Measurements from ENCODE around the gene RADIL. TPM values are rescaled to one million over a fixed set of nuclear protein-coding genes. Genes with fewer than 3 reads are reported as not detected.

RADIL gene
- total and polyA plus RNA-seq, 3 experiments from 2014 or later, result 0.04 to 0.20 TPM; not detected in 1

DNA sequence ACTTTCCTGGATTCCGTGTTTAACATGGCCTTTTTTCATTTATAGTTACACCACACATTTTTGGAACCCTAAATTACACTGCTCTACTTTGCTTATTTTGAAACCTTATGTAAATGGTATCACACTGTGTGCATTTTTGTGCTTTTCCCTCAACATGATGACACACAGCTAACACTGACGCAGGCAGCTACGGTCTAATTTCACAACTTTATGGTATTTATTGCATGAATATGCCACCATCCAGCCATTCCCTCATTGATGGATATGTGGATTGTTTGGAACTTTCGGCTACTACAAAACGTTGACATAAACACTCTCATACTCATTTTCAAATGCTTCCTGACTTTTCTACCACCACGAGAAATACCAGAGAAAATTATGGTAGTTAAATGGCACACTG is 28.6 kb downstream of the RADIL start:
- ChIA-PET POLR2A (no interaction called here), CTCF (no interaction called here)
- Mint-ChIP-seq H3K27me3 (peaks cover 0 to 26% of the 10 kb centered on the region in 2 donors), H3K36me3 (no peaks in the 10 kb centered on the region), H3K9me3 (peaks cover 0 to 5% (median 0%) of the 10 kb centered on the region in 5 donors), H3K4me3 (no peak overlapping the region), H3K27ac (no peak overlapping the region), H3K4me1 (no peaks in the 10 kb centered on the region)
- no peaks in the 10 kb centered on the region for H3K9me3 ChIP-seq (ENCODE audit: low read length)
- no peak for DNase-seq
- H3K27ac ChIP-seq (ENCODE audit: low read depth, low read length), result no peak overlapping the region
- H3K27me3 ChIP-seq (ENCODE audit: insufficient read depth, low read length, poor library complexity, severe bottlenecking), result no peaks in the 10 kb centered on the region
- H3K4me1 ChIP-seq (ENCODE audit: insufficient read depth, low read length), result no peaks in the 10 kb centered on the region
- no peak overlapping the region for H3K4me3 ChIP-seq (ENCODE audit: low read length)
- no peaks in the 10 kb centered on the region for H3K36me3 ChIP-seq (ENCODE audit: insufficient read depth, low read length)

DNA sequence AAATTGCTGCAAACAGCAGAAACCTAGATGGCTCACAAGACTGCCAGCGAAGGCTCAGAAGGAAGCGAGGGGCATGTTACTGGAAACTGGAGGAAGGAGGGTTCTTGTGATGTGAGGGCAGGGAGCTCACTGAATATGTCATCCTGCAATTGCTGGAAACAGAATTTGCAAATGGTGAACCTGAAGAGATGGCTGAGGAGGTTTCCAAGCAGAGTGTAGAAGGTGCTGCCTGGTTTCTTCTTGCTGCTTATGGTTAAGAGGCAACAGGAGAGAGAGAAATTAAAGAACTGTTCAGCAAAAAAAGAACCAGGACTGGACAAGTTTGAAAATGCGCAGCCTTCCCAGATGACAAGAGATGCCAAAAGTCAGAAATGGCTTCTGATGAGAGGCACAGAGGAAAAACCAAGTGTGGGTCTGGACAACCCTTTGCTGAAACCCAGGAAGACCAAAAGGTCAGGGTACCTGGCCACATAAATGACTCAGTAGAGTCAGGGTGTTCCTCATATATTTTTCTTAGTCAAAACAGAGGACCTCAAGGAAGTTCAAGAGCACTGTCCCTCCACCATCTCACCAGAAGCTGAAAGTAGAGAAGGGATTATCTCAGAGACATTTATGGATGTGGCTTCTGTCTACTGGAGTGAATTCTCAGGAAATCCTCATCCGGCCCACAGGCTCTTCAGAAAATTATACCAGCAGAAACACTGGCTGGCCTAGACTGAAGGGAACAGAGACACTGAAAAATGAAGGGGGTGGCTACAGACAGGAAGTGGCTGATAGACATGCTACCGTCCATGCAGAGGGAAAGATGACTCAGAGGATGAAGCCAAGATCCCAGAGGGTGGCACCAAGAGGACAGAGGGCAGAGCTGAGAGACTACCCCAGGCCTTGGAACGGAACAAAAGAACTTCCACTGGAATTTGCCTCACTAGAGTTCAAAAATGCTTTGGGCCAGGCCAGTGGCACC is 31.8 kb downstream of the RADIL start:
- Mint-ChIP-seq H3K27me3 (peaks cover 2 to 14% of the 10 kb centered on the region in 2 donors), H3K9me3 (peaks cover 0 to 5% (median 0%) of the 10 kb centered on the region in 5 donors), H3K36me3 (no peaks in the 10 kb centered on the region), H3K4me1 (no peaks in the 10 kb centered on the region), H3K27ac (peak overlapping the region in 1 of 8 donors; percentile 34), H3K4me3 (no peak overlapping the region)
- CTCF ChIA-PET, result no interaction called here
- Histone ChIP-seq H3K36me3 (ENCODE audit: insufficient read depth, low read length) (no peaks in the 10 kb centered on the region), H3K4me1 (ENCODE audit: insufficient read depth, low read length) (no peaks in the 10 kb centered on the region), H3K4me3 (ENCODE audit: low read length) (no peak overlapping the region), H3K27me3 (ENCODE audit: insufficient read depth, low read length, poor library complexity, severe bottlenecking) (no peaks in the 10 kb centered on the region), H3K27ac (ENCODE audit: low read depth, low read length) (no peak overlapping the region), H3K9me3 (ENCODE audit: low read length) (no peaks in the 10 kb centered on the region)
- POLR2A ChIA-PET, result no interaction called here
- DNase-seq, result no peak

DNA sequence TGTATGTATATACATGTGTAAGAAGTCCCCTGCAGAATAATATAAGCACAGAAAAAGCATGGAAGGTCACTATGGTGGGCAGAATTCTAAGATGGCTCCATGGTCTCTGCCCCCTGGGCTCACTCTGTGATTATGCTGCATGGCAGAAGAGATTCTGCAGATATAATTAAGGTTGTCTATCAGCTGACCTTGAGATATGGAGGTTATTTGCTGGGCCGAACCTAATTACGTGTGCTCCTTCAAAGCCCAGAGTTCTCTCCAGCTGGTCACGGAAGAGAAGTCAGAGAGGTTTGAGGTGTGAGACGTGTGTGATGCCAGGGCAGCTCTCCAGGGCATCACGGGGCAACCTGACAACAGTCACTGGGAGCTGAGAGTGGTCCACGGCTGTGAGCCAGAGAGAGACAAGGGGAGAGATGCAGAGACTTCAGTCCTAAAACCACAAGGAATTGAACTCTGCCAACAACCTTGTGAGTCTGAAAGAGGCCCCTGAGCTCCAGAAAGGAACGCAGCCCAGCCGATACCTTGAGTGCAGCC is 33.2 kb downstream of the RADIL start:
- peaks cover 0 to 3% (median 0%) of the 10 kb centered on the region in 3 donors for H3K4me1 Mint-ChIP-seq
- no peak overlapping the region for H3K4me3 Mint-ChIP-seq
- no peak overlapping the region for H3K27ac ChIP-seq (ENCODE audit: low read depth, low read length)
- no peaks in the 10 kb centered on the region for H3K36me3 ChIP-seq (ENCODE audit: insufficient read depth, low read length)
- no peak overlapping the region for H3K4me3 ChIP-seq (ENCODE audit: low read length)
- DNase-seq, result no peak
- peaks cover 0 to 5% (median 0%) of the 10 kb centered on the region in 5 donors for H3K9me3 Mint-ChIP-seq
- CTCF ChIA-PET, result interaction anchor here (1.5 kb wide), 1 partner anchor 236 kb away, joined by 5 read pairs; no protein-coding TSS in a partner anchor
- H3K27me3 ChIP-seq (ENCODE audit: insufficient read depth, low read length, poor library complexity, severe bottlenecking), result no peaks in the 10 kb centered on the region
- no peak overlapping the region for H3K27ac Mint-ChIP-seq
- peaks cover 6 to 14% of the 10 kb centered on the region in 2 donors for H3K27me3 Mint-ChIP-seq
- no peaks in the 10 kb centered on the region for H3K4me1 ChIP-seq (ENCODE audit: insufficient read depth, low read length)
- POLR2A ChIA-PET, result no interaction called here
- no peaks in the 10 kb centered on the region for H3K9me3 ChIP-seq (ENCODE audit: low read length)
- no peaks in the 10 kb centered on the region for H3K36me3 Mint-ChIP-seq

DNA sequence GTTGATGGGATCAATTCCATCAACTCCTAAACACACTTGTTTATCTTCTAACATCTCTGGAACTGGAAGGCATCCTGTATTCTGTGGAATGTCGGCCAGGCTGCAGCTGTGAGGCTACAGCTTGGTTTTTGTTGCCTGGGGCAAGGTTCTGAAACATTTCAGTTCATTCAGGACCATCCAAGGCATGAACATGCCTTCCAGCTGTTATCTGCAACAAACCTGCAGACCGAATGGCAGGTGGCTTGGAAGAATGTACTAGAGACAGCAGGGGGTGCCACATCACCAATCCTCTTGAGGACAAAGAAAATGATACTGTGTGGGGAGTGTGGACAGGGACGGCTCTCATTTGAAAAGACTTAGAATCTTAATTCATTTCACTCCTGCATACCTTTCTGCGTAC is 34.1 kb downstream of the RADIL start:
- DNase-seq, result peak in 1 of 5 donors; percentile 24
- H3K27ac Mint-ChIP-seq, result no peak overlapping the region
- CTCF ChIA-PET, result interaction anchor here (1.5 kb wide), 1 partner anchor 237 kb away, joined by 5 read pairs; no protein-coding TSS in a partner anchor

DNA sequence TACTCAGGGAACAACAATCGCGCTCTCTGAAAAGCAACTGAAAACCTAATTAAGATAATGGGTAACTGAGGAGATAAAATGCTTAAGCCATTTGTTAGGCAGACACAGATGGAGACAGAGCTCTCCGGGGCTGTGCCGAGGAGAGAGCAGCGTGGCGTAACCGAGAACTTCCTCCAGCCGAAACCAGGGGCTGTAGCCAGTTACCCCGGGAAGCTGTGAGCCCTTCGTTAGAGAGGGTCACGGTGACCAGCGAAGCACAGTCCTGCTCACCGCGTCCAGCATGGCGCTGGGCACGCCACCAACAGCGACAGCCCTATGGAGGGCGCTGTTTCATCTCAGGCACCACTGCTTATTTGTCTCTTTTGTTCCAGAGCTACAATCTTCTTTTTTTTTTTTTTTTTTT is 37.8 kb downstream of the RADIL start:
- DNase-seq, result no peak
- Histone ChIP-seq H3K4me1 (ENCODE audit: insufficient read depth, low read length) (no peaks in the 10 kb centered on the region), H3K27me3 (ENCODE audit: insufficient read depth, low read length, poor library complexity, severe bottlenecking) (no peaks in the 10 kb centered on the region), H3K36me3 (ENCODE audit: insufficient read depth, low read length) (no peaks in the 10 kb centered on the region), H3K9me3 (ENCODE audit: low read length) (no peaks in the 10 kb centered on the region), H3K4me3 (ENCODE audit: low read length) (no peak overlapping the region), H3K27ac (ENCODE audit: low read depth, low read length) (no peak overlapping the region)
- Mint-ChIP-seq H3K4me1 (peaks cover 0 to 3% (median 0%) of the 10 kb centered on the region in 3 donors), H3K9me3 (no peaks in the 10 kb centered on the region), H3K27me3 (peaks cover 10 to 28% of the 10 kb centered on the region in 2 donors), H3K4me3 (no peak overlapping the region), H3K27ac (no peak overlapping the region), H3K36me3 (no peaks in the 10 kb centered on the region)
- ChIA-PET CTCF (no interaction called here), POLR2A (no interaction called here)

More for the DNA sequence above, 34.1 kb downstream of the RADIL start:
- peaks cover 0 to 3% (median 0%) of the 10 kb centered on the region in 3 donors for H3K4me1 Mint-ChIP-seq
- Histone ChIP-seq H3K9me3 (ENCODE audit: low read length) (no peaks in the 10 kb centered on the region), H3K36me3 (ENCODE audit: insufficient read depth, low read length) (no peaks in the 10 kb centered on the region), H3K4me3 (ENCODE audit: low read length) (no peak overlapping the region), H3K4me1 (ENCODE audit: insufficient read depth, low read length) (no peaks in the 10 kb centered on the region), H3K27ac (ENCODE audit: low read depth, low read length) (no peak overlapping the region), H3K27me3 (ENCODE audit: insufficient read depth, low read length, poor library complexity, severe bottlenecking) (no peaks in the 10 kb centered on the region)
- peaks cover 8 to 17% of the 10 kb centered on the region in 2 donors for H3K27me3 Mint-ChIP-seq
- POLR2A ChIA-PET, result no interaction called here
- H3K36me3 Mint-ChIP-seq, result no peaks in the 10 kb centered on the region
- H3K9me3 Mint-ChIP-seq, result peaks cover 0 to 5% (median 0%) of the 10 kb centered on the region in 5 donors
- H3K4me3 Mint-ChIP-seq, result no peak overlapping the region

DNA sequence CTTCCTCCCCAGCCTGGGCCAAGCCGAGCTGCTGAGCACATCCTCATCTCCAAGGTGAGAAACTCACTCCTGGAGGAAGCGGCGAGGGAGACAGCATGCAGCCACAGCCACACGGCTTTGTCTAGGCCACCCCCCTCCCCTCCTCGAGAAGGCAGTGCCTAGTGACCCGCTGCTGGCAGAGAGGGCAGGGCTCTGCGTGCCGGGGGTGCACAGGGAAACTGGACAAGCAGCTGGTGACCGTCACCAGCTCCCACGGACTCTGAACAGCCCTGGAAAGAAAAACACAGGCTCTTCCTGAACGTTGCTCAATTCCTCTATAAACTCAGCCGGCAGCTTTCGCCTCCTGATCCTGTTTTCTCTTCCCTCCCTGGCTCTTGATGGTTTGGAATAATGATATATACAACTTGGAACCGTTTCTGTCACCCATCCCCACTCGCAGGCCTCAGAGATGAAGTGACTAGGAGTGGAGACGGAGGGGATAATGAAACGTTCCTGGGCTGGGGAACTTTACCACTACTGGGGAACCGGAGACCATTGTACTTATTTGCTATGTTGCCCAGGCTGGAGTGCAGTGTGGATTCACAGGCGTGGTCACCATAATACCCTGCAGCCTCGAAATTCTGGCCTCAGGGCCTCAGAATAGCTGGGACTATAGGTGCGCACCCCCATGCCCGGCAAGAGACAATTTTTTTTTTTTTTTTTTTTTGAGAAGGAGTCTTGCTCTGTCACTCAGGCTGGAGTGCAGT is 41.0 kb downstream of the RADIL start:
- CTCF ChIA-PET, result no interaction called here
- POLR2A ChIA-PET, result no interaction called here
- Histone ChIP-seq H3K27me3 (ENCODE audit: insufficient read depth, low read length, poor library complexity, severe bottlenecking) (no peaks in the 10 kb centered on the region), H3K9me3 (ENCODE audit: low read length) (no peaks in the 10 kb centered on the region), H3K36me3 (ENCODE audit: insufficient read depth, low read length) (no peaks in the 10 kb centered on the region), H3K4me3 (ENCODE audit: low read length) (no peak overlapping the region), H3K4me1 (ENCODE audit: insufficient read depth, low read length) (no peaks in the 10 kb centered on the region), H3K27ac (ENCODE audit: low read depth, low read length) (no peak overlapping the region)
- Mint-ChIP-seq H3K36me3 (no peaks in the 10 kb centered on the region), H3K4me3 (no peak overlapping the region), H3K27ac (no peak overlapping the region), H3K4me1 (peaks cover 0 to 3% (median 0%) of the 10 kb centered on the region in 3 donors), H3K27me3 (peaks cover 7 to 23% of the 10 kb centered on the region in 2 donors), H3K9me3 (no peaks in the 10 kb centered on the region)
- DNase-seq, result no peak

DNA sequence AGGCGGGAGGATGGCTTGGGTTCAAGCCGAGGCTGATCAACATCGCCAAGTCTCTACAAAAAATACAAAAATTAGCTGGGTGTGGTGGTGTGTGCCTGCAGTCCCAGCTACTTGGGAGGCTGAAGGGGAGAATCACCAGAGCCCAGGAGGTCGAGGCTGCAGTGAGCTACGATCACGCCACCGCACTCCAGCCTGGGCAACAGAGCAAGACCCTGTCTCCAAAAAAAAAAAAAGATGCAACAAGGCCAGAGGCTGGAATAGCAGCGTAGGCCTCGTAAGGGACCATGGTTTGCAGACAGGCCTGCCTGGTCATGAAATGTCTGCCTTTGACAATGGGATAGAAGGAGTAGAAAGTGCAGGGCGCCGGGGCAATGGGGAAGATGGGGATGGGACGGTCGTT is 41.7 kb downstream of the RADIL start:
- Histone ChIP-seq H3K4me1 (ENCODE audit: insufficient read depth, low read length) (no peaks in the 10 kb centered on the region), H3K27me3 (ENCODE audit: insufficient read depth, low read length, poor library complexity, severe bottlenecking) (no peaks in the 10 kb centered on the region), H3K4me3 (ENCODE audit: low read length) (no peak overlapping the region), H3K36me3 (ENCODE audit: insufficient read depth, low read length) (no peaks in the 10 kb centered on the region), H3K9me3 (ENCODE audit: low read length) (no peaks in the 10 kb centered on the region), H3K27ac (ENCODE audit: low read depth, low read length) (no peak overlapping the region)
- ChIA-PET CTCF (no interaction called here), POLR2A (no interaction called here)
- Mint-ChIP-seq H3K4me1 (peaks cover 0 to 3% (median 0%) of the 10 kb centered on the region in 3 donors), H3K9me3 (no peaks in the 10 kb centered on the region), H3K27me3 (peaks cover 7 to 18% of the 10 kb centered on the region in 2 donors), H3K27ac (no peak overlapping the region), H3K4me3 (no peak overlapping the region), H3K36me3 (no peaks in the 10 kb centered on the region)
- no peak for DNase-seq

Measured in CD8-positive, alpha-beta memory T cell (primary cell).